ENCODE results near the gene MST1.

DNA sequence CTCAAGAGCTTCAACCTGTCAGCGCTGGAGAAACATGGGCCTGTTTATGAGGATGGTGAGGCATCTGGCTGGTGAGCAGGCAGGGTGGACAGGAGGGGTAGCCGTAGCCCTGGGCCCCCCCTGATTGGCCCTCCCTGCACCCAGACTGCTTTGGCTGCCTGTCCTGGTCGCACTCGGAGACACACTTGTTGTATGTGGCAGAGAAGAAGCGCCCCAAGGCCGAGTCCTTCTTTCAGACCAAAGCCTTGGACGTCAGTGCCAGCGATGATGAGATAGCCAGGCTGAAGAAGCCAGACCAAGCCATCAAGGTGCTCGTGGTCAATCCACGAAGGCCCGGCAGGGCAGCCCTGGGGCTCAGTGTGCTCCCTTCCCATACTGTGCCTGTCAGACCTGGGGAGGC lies 13.4 kb downstream of the MST1 start:
- no peak for TF ChIP-seq POLR2A (IDR thresholded peaks at IDR 0.05; ENCODE audit: low read depth, low read length)
- TF ChIP-seq POLR2AphosphoS5 (IDR thresholded peaks at IDR 0.05; ENCODE audit: low read depth, low read length): 0 out of 2 replicates have a peak, but pooled peaks have one; percentile 2
- TF ChIP-seq TAF1 (IDR thresholded peaks at IDR 0.05; ENCODE audit: borderline replicate concordance, low read depth, low read length): no peak
